HepG2 (cell line): ENCODE results near the gene ETF1. TPM values are rescaled to one million over a fixed set of nuclear protein-coding genes. Genes with fewer than 3 reads are reported as not detected.

ENCODE experiments used
- ATAC-seq: fragments of 200-7000 bp; cut with Tn5 transposase; 3 replicates; pipeline ENCODE4 v1.9.1; 2020; ENCODE audit warnings: mild to moderate bottlenecking, moderate library complexity
- BruUV-seq: library from RNA; stranded (reverse); fragments of 400-500 nt; replicated peaks from 2 replicates; lab custom pipeline; 2021; lab: Mats Ljungman, UMichigan
- CTCF ChIA-PET: fragments of 300-600 bp; formaldehyde crosslinking; extraction: SDS; loops from one replicate; lab custom pipeline; 2021; ENCODE audit warnings: low total read pairs, inconsistent platforms, low intra/inter-chr PET ratio; lab: Yijun Ruan, JAX
- POLR2A ChIA-PET: fragments of 350-600 bp; sonication (Branson Sonifier 250); formaldehyde crosslinking; loops from one replicate; lab custom pipeline; 2020; ENCODE audit warnings: antibody characterized with exemption, inconsistent platforms; lab: Yijun Ruan, JAX
- DNase-seq: peaks from one replicate; pipeline ENCODE4 v3.0.0-alpha.2; 2015; ENCODE audit warnings: low spot score
- FAIRE-seq: peaks from 3 replicates; lab custom pipeline; 2011; peaks lifted over from hg19 to GRCh38; lab: Jason Lieb, UNC
- H2AFZ ChIP-seq: one replicate; pipeline ENCODE4 v1.6.1; 2011; ENCODE audit warnings: low read length, inconsistent platforms
- H3K27ac ChIP-seq: fragments of 300-600 bp; 3 replicates; pipeline ENCODE4 v1.8.0; 2011; ENCODE audit warnings: mixed run types, mild to moderate bottlenecking, mixed read lengths, low read length, inconsistent platforms; ENCODE audit not compliant: insufficient read depth; ENCODE audit errors: extremely low read length
- H3K27me3 ChIP-seq, 2 experiments: fragments of 200-600 bp in 1 of 2; 2 replicates in 1 of 2; 3 replicates in 1 of 2; pipeline versions ENCODE4 v1.6.0 to v1.8.0; 2011; ENCODE audit warnings: low read length in 2 of 2, mild to moderate bottlenecking in 2 of 2, moderate library complexity in 2 of 2, inconsistent platforms in 1 of 2; ENCODE audit not compliant: insufficient read depth in 2 of 2, control insufficient read depth in 1 of 2
- H3K36me3 ChIP-seq, 2 experiments: fragments of 200-600 bp in 1 of 2; replicated peaks in 1 of 2; 2 replicates in 1 of 2; 3 replicates in 1 of 2; pipeline versions ENCODE4 v1.5.1 to v1.8.0; 2011; ENCODE audit warnings: low read length in 2 of 2, inconsistent platforms in 1 of 2; ENCODE audit not compliant: insufficient read depth in 2 of 2, control insufficient read depth in 1 of 2
- H3K4me1 ChIP-seq: 2 replicates; pipeline ENCODE4 v1.5.1; 2012; ENCODE audit warnings: low read length, inconsistent platforms; ENCODE audit not compliant: insufficient read depth
- H3K4me2 ChIP-seq: 2 replicates; pipeline ENCODE4 v1.6.0; 2011; ENCODE audit warnings: low read depth, low read length, inconsistent platforms
- H3K4me3 ChIP-seq, 3 experiments: fragments of 200-600 bp in 1 of 3; sonication (generic), shearing (Covaris generic) in 1 of 3; replicated peaks in 1 of 3; 2 replicates each; pipeline ENCODE4 v1.5.1; 2011 to 2016; ENCODE audit warnings: low read length in 3 of 3, inconsistent platforms in 2 of 3, low read depth in 2 of 3, mild to moderate bottlenecking in 2 of 3, control low read depth in 1 of 3, mixed read lengths in 1 of 3; ENCODE audit not compliant: insufficient read depth in 1 of 3
- H3K79me2 ChIP-seq: one replicate; pipeline ENCODE4 v1.6.1; 2011; ENCODE audit warnings: low read length, inconsistent platforms; ENCODE audit not compliant: insufficient read depth
- H3K9ac ChIP-seq: 2 replicates; pipeline ENCODE4 v1.6.0; 2011; ENCODE audit warnings: mild to moderate bottlenecking, low read depth, low read length, inconsistent platforms; ENCODE audit not compliant: insufficient read depth
- H3K9me3 ChIP-seq: 2 replicates; pipeline ENCODE4 v1.5.1; 2012; ENCODE audit warnings: mild to moderate bottlenecking, low read length
- H4K20me1 ChIP-seq: 2 replicates; pipeline ENCODE4 v1.6.0; 2011; ENCODE audit warnings: inconsistent platforms, mild to moderate bottlenecking, low read length, moderate library complexity; ENCODE audit not compliant: insufficient read depth
- E2F5 ChIP-seq: sonication (generic); formaldehyde crosslinking; conservative IDR thresholded peaks from 2 replicates; pipeline ENCODE4 v1.4.0; 2020; ENCODE audit warnings: missing genetic modification reagents
- ETV5 ChIP-seq: IDR thresholded peaks from 2 replicates; pipeline ENCODE4 v1.6.1; 2018; ENCODE audit warnings: missing biosample characterization, missing genetic modification reagents, inconsistent platforms, borderline replicate concordance
- PLSCR1 ChIP-seq: sonication (generic); formaldehyde crosslinking; IDR thresholded peaks from 2 replicates; pipeline ENCODE4 v1.5.0; 2020; ENCODE audit warnings: missing genetic modification reagents, mild to moderate bottlenecking, borderline replicate concordance
- TOPORS ChIP-seq: sonication (generic); formaldehyde crosslinking; IDR thresholded peaks from 2 replicates; pipeline ENCODE4 v1.8.0; 2023; ENCODE audit warnings: mild to moderate bottlenecking, missing genetic modification reagents
- ZBTB4 ChIP-seq: sonication (generic); formaldehyde crosslinking; IDR thresholded peaks from 2 replicates; pipeline ENCODE4 v1.4.0; 2020; ENCODE audit warnings: missing genetic modification reagents, mild to moderate bottlenecking, borderline replicate concordance
- ZFP36L1 ChIP-seq: sonication (generic); formaldehyde crosslinking; IDR thresholded peaks from 2 replicates; pipeline ENCODE4 v1.8.0; 2022; ENCODE audit warnings: mild to moderate bottlenecking, missing genetic modification reagents, moderate library complexity
- ZNF235 ChIP-seq: sonication (generic); formaldehyde crosslinking; IDR thresholded peaks from 2 replicates; pipeline ENCODE4 v1.8.1; 2023; ENCODE audit warnings: mild to moderate bottlenecking, missing genetic modification reagents, borderline replicate concordance
- ZNF446 ChIP-seq: sonication (generic); formaldehyde crosslinking; IDR thresholded peaks from 2 replicates; pipeline ENCODE4 v1.5.0; 2020; ENCODE audit warnings: mild to moderate bottlenecking, missing genetic modification reagents
- ZNF609 ChIP-seq: sonication (generic); formaldehyde crosslinking; IDR thresholded peaks from 2 replicates; pipeline ENCODE4 v1.4.0; 2020; ENCODE audit warnings: mild to moderate bottlenecking, missing genetic modification reagents, borderline replicate concordance
- WGBS: methylation state at CpG from one replicate; pipeline ENCODE4 v1.1.6; 2017; ENCODE audit warnings: low lambda C conversion rate; 5-methylcytosine and 5-hydroxymethylcytosine counted together
- in situ Hi-C: cut with HindIII; loops from 2 replicates; pipeline ENCODE4 v1.10.0; 2017; ENCODE audit warnings: low pct_unique_long_range_greater_than_20kb; ENCODE audit not compliant: extremely low pct_ligation_motif_present
- intact Hi-C: fragments of 100-400 bp; cut with micrococcal nuclease; formaldehyde crosslinking; loops from one replicate; pipeline ENCODE4 v1.10.0; 2022; ENCODE audit not compliant: unreplicated experiment
- polyA plus RNA-seq, 8 experiments: library from polyadenylated mRNA; depleted of rRNA in 3 of 8; stranded (reverse) in 7 of 8; unstranded in 1 of 8; fragments of >200 nt; fragmentation: Illumina TruSeq in 4 of 8; extraction: Trizol in 4 of 8; gene quantifications; 2 replicates each; pipeline versions ENCODE4 v1.2.1 to v1.2.3, GENCODE V29; 2011 to 2016; ENCODE audit warnings: low read depth in 4 of 8, missing spikeins in 1 of 8, mixed read lengths in 1 of 8; ENCODE audit not compliant: insufficient read depth in 1 of 8
- total RNA-seq, 5 experiments: library from RNA; depleted of rRNA; stranded (reverse); fragments of >200 nt; fragmentation: Illumina TruSeq; extraction: Trizol; gene quantifications; 2 replicates each; pipeline ENCODE4 v1.2.3, GENCODE V29; 2016; ENCODE audit warnings: low read depth in 1 of 5

Gene ETF1
- total and polyA plus RNA-seq, 2 of the 13 experiments (the other 11 are each of a cell fraction or from before 2014, with no cell fraction given) = 52.1 to 184 TPM

GRCh38 chr5:138460032-138460693 lies 82.9 kb downstream of the ETF1 start (continued):
- TF ChIP-seq ZBTB4 (no peak), PLSCR1 (CRISPR knock-in tag) (no peak)

- Histone ChIP-seq H4K20me1 (no peaks in the 10 kb centered on the region), H3K4me1 (peaks cover 55% of the 10 kb centered on the region), H3K9ac (peak overlapping the region; percentile 45; the same call in 1 of the 2 replicates), H3K27me3 (peaks cover 6 to 40% of the 10 kb centered on the region in 2 experiments; a peak in 3 of 5 replicates), H3K4me2 (peak overlapping the region; percentile 70), H3K4me3 (peak overlapping the region in 1 of 3 experiments; percentile 45; a peak in 1 of 6 replicates), H2AFZ (no peak overlapping the region), H3K79me2 (no peaks in the 10 kb centered on the region), H3K36me3 (no peaks in the 10 kb centered on the region), H3K9me3 (no peaks in the 10 kb centered on the region), H3K27ac (no peak overlapping the region)
- CTCF ChIA-PET = no interaction called here
- DNase-seq (no peak), FAIRE-seq (no peak), ATAC-seq (peak; percentile 6; the same call in 1 of the 3 replicates)
- WGBS = 22% methylated on average over 6 of the region's 11 CpGs
- POLR2A ChIA-PET = interaction anchor here (1.1 to 1.2 kb wide), 2 partner anchors 34 to 75 kb away, joined by 3 to 6 read pairs; no protein-coding TSS in a partner anchor
- BruUV-seq = no TSS peak
- in situ Hi-C loops (no loop called here), intact Hi-C loops (no loop called here)
- TF ChIP-seq ZNF609 (CRISPR knock-in tag) (no peak), ZNF446 (CRISPR knock-in tag) (no peak), E2F5 (no peak), ZNF235 (CRISPR knock-in tag) (no peak), TOPORS (no peak), ZFP36L1 (peak; percentile 91), ETV5 (peak; percentile 75; the same call in 1 of the 2 replicates)
Observed at GRCh38 chr5:138459311-138459933, 83.6 kb downstream of the ETF1 start.
